HL-60 (cell line): ENCODE data around the gene BAAT.

ENCODE experiments used
- DNase-seq, 2 experiments: peaks; one replicate each; pipeline ENCODE4 v3.0.0-alpha.2; 2010 to 2020; ENCODE audit warnings: low read depth in 1 of 2, low spot score in 1 of 2
- H3K27ac ChIP-seq: fragments of 250-450 bp; sonication (Bioruptor Pico); replicated peaks from 2 replicates; pipeline ENCODE4 v1.5.1; 2020; ENCODE audit warnings: mild to moderate bottlenecking, moderate library complexity
- H3K27me3 ChIP-seq: fragments of 250-450 bp; sonication (Bioruptor Pico); 2 replicates; pipeline ENCODE4 v1.5.1; 2021; ENCODE audit warnings: mild to moderate bottlenecking, moderate library complexity; ENCODE audit not compliant: insufficient read depth, poor library complexity, severe bottlenecking
- H3K4me3 ChIP-seq: replicated peaks from 2 replicates; pipeline ENCODE4 v1.5.1; 2011; ENCODE audit warnings: mild to moderate bottlenecking, control low read depth, low read length; ENCODE audit not compliant: insufficient read depth
- GABPA ChIP-seq: IDR thresholded peaks from 2 replicates; pipeline ENCODE4 v1.6.1; 2012; ENCODE audit warnings: low read depth
- POLR2AphosphoS5 ChIP-seq: IDR thresholded peaks from 2 replicates; pipeline ENCODE4 v1.6.1; 2012; ENCODE audit warnings: low read depth
- SPI1 ChIP-seq: IDR thresholded peaks from 2 replicates; pipeline ENCODE4 v1.6.1; 2012; ENCODE audit warnings: low read depth, mild to moderate bottlenecking, borderline replicate concordance
- TF ChIP-seq, protein P1 (sequence below): IDR thresholded peaks from one replicate; pipeline ENCODE4 v1.5.1; 2011; ENCODE audit warnings: low read length, control low read depth, inconsistent platforms; ENCODE audit not compliant: insufficient read depth
- TF ChIP-seq, protein P2 (sequence below): IDR thresholded peaks from 2 replicates; pipeline ENCODE4 v1.6.1; 2012; ENCODE audit warnings: low read depth; ENCODE audit not compliant: insufficient replicate concordance

Gene BAAT

GRCh38 chr9:101362450-101362849 lies 22.4 kb downstream of the BAAT start:
- no peak overlapping the region for H3K4me3 ChIP-seq
- H3K27me3 ChIP-seq: no peaks in the 10 kb centered on the region
- TF ChIP-seq, protein P1, sequence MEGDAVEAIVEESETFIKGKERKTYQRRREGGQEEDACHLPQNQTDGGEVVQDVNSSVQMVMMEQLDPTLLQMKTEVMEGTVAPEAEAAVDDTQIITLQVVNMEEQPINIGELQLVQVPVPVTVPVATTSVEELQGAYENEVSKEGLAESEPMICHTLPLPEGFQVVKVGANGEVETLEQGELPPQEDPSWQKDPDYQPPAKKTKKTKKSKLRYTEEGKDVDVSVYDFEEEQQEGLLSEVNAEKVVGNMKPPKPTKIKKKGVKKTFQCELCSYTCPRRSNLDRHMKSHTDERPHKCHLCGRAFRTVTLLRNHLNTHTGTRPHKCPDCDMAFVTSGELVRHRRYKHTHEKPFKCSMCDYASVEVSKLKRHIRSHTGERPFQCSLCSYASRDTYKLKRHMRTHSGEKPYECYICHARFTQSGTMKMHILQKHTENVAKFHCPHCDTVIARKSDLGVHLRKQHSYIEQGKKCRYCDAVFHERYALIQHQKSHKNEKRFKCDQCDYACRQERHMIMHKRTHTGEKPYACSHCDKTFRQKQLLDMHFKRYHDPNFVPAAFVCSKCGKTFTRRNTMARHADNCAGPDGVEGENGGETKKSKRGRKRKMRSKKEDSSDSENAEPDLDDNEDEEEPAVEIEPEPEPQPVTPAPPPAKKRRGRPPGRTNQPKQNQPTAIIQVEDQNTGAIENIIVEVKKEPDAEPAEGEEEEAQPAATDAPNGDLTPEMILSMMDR: no peak
- TF ChIP-seq GABPA: no peak
- TF ChIP-seq POLR2AphosphoS5: no peak
- no peak for TF ChIP-seq SPI1
- TF ChIP-seq, protein P2, sequence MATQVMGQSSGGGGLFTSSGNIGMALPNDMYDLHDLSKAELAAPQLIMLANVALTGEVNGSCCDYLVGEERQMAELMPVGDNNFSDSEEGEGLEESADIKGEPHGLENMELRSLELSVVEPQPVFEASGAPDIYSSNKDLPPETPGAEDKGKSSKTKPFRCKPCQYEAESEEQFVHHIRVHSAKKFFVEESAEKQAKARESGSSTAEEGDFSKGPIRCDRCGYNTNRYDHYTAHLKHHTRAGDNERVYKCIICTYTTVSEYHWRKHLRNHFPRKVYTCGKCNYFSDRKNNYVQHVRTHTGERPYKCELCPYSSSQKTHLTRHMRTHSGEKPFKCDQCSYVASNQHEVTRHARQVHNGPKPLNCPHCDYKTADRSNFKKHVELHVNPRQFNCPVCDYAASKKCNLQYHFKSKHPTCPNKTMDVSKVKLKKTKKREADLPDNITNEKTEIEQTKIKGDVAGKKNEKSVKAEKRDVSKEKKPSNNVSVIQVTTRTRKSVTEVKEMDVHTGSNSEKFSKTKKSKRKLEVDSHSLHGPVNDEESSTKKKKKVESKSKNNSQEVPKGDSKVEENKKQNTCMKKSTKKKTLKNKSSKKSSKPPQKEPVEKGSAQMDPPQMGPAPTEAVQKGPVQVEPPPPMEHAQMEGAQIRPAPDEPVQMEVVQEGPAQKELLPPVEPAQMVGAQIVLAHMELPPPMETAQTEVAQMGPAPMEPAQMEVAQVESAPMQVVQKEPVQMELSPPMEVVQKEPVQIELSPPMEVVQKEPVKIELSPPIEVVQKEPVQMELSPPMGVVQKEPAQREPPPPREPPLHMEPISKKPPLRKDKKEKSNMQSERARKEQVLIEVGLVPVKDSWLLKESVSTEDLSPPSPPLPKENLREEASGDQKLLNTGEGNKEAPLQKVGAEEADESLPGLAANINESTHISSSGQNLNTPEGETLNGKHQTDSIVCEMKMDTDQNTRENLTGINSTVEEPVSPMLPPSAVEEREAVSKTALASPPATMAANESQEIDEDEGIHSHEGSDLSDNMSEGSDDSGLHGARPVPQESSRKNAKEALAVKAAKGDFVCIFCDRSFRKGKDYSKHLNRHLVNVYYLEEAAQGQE: no peak
- DNase-seq: no peak
- no peak overlapping the region for H3K27ac ChIP-seq

GRCh38 chr9:101360647-101361046 lies 24.2 kb downstream of the BAAT start:
- DNase-seq: no peak
- Histone ChIP-seq H3K4me3 (no peak overlapping the region), H3K27me3 (no peaks in the 10 kb centered on the region), H3K27ac (no peak overlapping the region)
- TF ChIP-seq GABPA (no peak), POLR2AphosphoS5 (no peak), SPI1 (no peak)
- TF ChIP-seq, protein P1: no peak
- TF ChIP-seq, protein P2: no peak

GRCh38 chr9:101359679-101360078 lies 25.1 kb downstream of the BAAT start:
- no peak overlapping the region for H3K27ac ChIP-seq
- H3K4me3 ChIP-seq: no peak overlapping the region
- no peaks in the 10 kb centered on the region for H3K27me3 ChIP-seq
- DNase-seq: no peak
- TF ChIP-seq, protein P2: no peak
- TF ChIP-seq POLR2AphosphoS5 (no peak), GABPA (no peak), SPI1 (no peak)
- TF ChIP-seq, protein P1: no peak
